HEK293 (cell line): ENCODE measurements around the gene CDK17.

Source experiments
- EGR2 ChIP-seq: fragments of 450-650 bp; formaldehyde crosslinking; IDR thresholded peaks from 2 replicates; pipeline ENCODE4 v1.5.1; 2016; ENCODE audit warnings: low read depth, missing biosample characterization, missing genetic modification characterization
- ELK4 ChIP-seq: IDR thresholded peaks from 2 replicates; pipeline ENCODE4 v1.6.1; 2011; ENCODE audit warnings: mild to moderate bottlenecking, low read depth, low read length, borderline replicate concordance
- GLI4 ChIP-seq: fragments of 450-650 bp; formaldehyde crosslinking; IDR thresholded peaks from 2 replicates; pipeline ENCODE4 v1.5.1; 2016; ENCODE audit warnings: missing biosample characterization, missing genetic modification characterization
- KLF7 ChIP-seq: fragments of 450-650 bp; formaldehyde crosslinking; IDR thresholded peaks from 2 replicates; pipeline ENCODE4 v1.5.1; 2016; ENCODE audit warnings: missing biosample characterization, missing genetic modification characterization, borderline replicate concordance
- PRDM1 ChIP-seq: fragments of 450-650 bp; formaldehyde crosslinking; IDR thresholded peaks from 2 replicates; pipeline ENCODE4; 2016; ENCODE audit warnings: missing biosample characterization, missing genetic modification characterization
- PRDM10 ChIP-seq: fragments of 450-650 bp; formaldehyde crosslinking; IDR thresholded peaks from 2 replicates; pipeline ENCODE4 v1.5.1; 2016; ENCODE audit warnings: missing biosample characterization, missing genetic modification characterization
- PRDM4 ChIP-seq: fragments of 450-650 bp; formaldehyde crosslinking; IDR thresholded peaks from 2 replicates; pipeline ENCODE4 v1.5.1; 2017; ENCODE audit warnings: missing biosample characterization, missing genetic modification characterization
- WT1 ChIP-seq: fragments of 450-650 bp; formaldehyde crosslinking; IDR thresholded peaks from 2 replicates; pipeline ENCODE4 v1.5.1; 2016; ENCODE audit warnings: missing biosample characterization, missing genetic modification characterization
- ZBTB48 ChIP-seq: fragments of 450-650 bp; formaldehyde crosslinking; IDR thresholded peaks from 2 replicates; pipeline ENCODE4 v1.5.1; 2016; ENCODE audit warnings: missing biosample characterization, missing genetic modification characterization
- ZIC2 ChIP-seq: fragments of 450-650 bp; formaldehyde crosslinking; IDR thresholded peaks from 2 replicates; pipeline ENCODE4 v1.5.1; 2016; ENCODE audit warnings: missing biosample characterization, missing genetic modification characterization
- ZNF121 ChIP-seq: fragments of 450-650 bp; formaldehyde crosslinking; IDR thresholded peaks from 2 replicates; pipeline ENCODE4 v1.5.1; 2016; ENCODE audit warnings: missing biosample characterization, missing genetic modification characterization
- ZNF146 ChIP-seq: fragments of 450-650 bp; formaldehyde crosslinking; IDR thresholded peaks from 2 replicates; pipeline ENCODE4 v1.5.1; 2016; ENCODE audit warnings: missing biosample characterization, missing genetic modification characterization
- ZNF19 ChIP-seq: fragments of 450-650 bp; formaldehyde crosslinking; IDR thresholded peaks from 2 replicates; pipeline ENCODE4; 2016; ENCODE audit warnings: missing biosample characterization, missing genetic modification characterization, low read depth
- ZNF223 ChIP-seq: fragments of 450-650 bp; formaldehyde crosslinking; IDR thresholded peaks from 2 replicates; pipeline ENCODE4 v1.5.1; 2016; ENCODE audit warnings: missing biosample characterization, missing genetic modification characterization
- ZNF302 ChIP-seq: fragments of 450-650 bp; formaldehyde crosslinking; IDR thresholded peaks from 2 replicates; pipeline ENCODE4 v1.5.1; 2016; ENCODE audit warnings: missing biosample characterization, missing genetic modification characterization, low read depth
- ZNF335 ChIP-seq: fragments of 450-650 bp; formaldehyde crosslinking; conservative IDR thresholded peaks from 2 replicates; pipeline ENCODE4 v1.5.1; 2016; ENCODE audit warnings: missing biosample characterization, missing genetic modification characterization
- ZNF423 ChIP-seq: fragments of 450-650 bp; formaldehyde crosslinking; IDR thresholded peaks from 2 replicates; pipeline ENCODE4 v1.5.1; 2016; ENCODE audit warnings: missing biosample characterization, missing genetic modification characterization
- ZNF585B ChIP-seq: fragments of 450-650 bp; formaldehyde crosslinking; IDR thresholded peaks from 2 replicates; pipeline ENCODE4 v1.5.1; 2016; ENCODE audit warnings: missing biosample characterization, missing genetic modification characterization
- ZNF624 ChIP-seq: fragments of 450-650 bp; formaldehyde crosslinking; IDR thresholded peaks from 2 replicates; pipeline ENCODE4 v1.5.1; 2017; ENCODE audit warnings: missing biosample characterization, missing genetic modification characterization
- TF ChIP-seq, protein P1 (sequence below): fragments of 450-650 bp; formaldehyde crosslinking; IDR thresholded peaks from 2 replicates; pipeline ENCODE4 v1.5.1; 2016; ENCODE audit warnings: missing biosample characterization, missing genetic modification characterization
- TF ChIP-seq, protein P2 (sequence below): fragments of 450-650 bp; IDR thresholded peaks from 2 replicates; pipeline ENCODE4 v1.5.1; 2018; ENCODE audit warnings: missing biosample characterization, mild to moderate bottlenecking, missing genetic modification characterization
- TF ChIP-seq, protein P3 (sequence below): fragments of 450-650 bp; formaldehyde crosslinking; IDR thresholded peaks from 2 replicates; pipeline ENCODE4 v1.5.1; 2016; ENCODE audit warnings: missing biosample characterization, missing genetic modification characterization, borderline replicate concordance
- TF ChIP-seq, protein P4 (sequence below): fragments of 450-650 bp; formaldehyde crosslinking; IDR thresholded peaks from 2 replicates; pipeline ENCODE4 v1.5.1; 2016; ENCODE audit warnings: missing biosample characterization, missing genetic modification characterization

CDK17 gene

GRCh38 chr12:96399120-96399918 lies 920 bp downstream of the CDK17 start (continued):
- no peak for TF ChIP-seq KLF7 (tag by site-specific recombination)
- TF ChIP-seq, protein P1, sequence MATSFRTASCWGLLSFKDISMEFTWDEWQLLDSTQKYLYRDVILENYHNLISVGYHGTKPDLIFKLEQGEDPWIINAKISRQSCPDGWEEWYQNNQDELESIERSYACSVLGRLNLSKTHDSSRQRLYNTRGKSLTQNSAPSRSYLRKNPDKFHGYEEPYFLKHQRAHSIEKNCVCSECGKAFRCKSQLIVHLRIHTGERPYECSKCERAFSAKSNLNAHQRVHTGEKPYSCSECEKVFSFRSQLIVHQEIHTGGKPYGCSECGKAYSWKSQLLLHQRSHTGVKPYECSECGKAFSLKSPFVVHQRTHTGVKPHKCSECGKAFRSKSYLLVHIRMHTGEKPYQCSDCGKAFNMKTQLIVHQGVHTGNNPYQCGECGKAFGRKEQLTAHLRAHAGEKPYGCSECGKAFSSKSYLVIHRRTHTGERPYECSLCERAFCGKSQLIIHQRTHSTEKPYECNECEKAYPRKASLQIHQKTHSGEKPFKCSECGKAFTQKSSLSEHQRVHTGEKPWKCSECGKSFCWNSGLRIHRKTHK (tag by site-specific recombination): no peak
- no peak for TF ChIP-seq WT1 (tag by site-specific recombination)
- TF ChIP-seq, protein P2, sequence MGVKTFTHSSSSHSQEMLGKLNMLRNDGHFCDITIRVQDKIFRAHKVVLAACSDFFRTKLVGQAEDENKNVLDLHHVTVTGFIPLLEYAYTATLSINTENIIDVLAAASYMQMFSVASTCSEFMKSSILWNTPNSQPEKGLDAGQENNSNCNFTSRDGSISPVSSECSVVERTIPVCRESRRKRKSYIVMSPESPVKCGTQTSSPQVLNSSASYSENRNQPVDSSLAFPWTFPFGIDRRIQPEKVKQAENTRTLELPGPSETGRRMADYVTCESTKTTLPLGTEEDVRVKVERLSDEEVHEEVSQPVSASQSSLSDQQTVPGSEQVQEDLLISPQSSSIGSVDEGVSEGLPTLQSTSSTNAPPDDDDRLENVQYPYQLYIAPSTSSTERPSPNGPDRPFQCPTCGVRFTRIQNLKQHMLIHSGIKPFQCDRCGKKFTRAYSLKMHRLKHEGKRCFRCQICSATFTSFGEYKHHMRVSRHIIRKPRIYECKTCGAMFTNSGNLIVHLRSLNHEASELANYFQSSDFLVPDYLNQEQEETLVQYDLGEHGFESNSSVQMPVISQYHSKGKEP (tag by site-specific recombination): no peak
- peak; percentile 63 for TF ChIP-seq ZNF423
- TF ChIP-seq ZIC2 (tag by site-specific recombination): peak; percentile 85
- no peak for TF ChIP-seq PRDM4 (tag by site-specific recombination)
- TF ChIP-seq GLI4 (tag by site-specific recombination): no peak
- no peak for TF ChIP-seq ZNF624
- TF ChIP-seq ZBTB48 (tag by site-specific recombination): peak; percentile 36; the same call in 1 of the 2 replicates
- no peak for TF ChIP-seq ELK4
- TF ChIP-seq, protein P3, sequence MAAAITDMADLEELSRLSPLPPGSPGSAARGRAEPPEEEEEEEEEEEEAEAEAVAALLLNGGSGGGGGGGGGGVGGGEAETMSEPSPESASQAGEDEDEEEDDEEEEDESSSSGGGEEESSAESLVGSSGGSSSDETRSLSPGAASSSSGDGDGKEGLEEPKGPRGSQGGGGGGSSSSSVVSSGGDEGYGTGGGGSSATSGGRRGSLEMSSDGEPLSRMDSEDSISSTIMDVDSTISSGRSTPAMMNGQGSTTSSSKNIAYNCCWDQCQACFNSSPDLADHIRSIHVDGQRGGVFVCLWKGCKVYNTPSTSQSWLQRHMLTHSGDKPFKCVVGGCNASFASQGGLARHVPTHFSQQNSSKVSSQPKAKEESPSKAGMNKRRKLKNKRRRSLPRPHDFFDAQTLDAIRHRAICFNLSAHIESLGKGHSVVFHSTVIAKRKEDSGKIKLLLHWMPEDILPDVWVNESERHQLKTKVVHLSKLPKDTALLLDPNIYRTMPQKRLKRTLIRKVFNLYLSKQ (tag by site-specific recombination): no peak
- no peak for TF ChIP-seq ZNF223
- TF ChIP-seq, protein P4, sequence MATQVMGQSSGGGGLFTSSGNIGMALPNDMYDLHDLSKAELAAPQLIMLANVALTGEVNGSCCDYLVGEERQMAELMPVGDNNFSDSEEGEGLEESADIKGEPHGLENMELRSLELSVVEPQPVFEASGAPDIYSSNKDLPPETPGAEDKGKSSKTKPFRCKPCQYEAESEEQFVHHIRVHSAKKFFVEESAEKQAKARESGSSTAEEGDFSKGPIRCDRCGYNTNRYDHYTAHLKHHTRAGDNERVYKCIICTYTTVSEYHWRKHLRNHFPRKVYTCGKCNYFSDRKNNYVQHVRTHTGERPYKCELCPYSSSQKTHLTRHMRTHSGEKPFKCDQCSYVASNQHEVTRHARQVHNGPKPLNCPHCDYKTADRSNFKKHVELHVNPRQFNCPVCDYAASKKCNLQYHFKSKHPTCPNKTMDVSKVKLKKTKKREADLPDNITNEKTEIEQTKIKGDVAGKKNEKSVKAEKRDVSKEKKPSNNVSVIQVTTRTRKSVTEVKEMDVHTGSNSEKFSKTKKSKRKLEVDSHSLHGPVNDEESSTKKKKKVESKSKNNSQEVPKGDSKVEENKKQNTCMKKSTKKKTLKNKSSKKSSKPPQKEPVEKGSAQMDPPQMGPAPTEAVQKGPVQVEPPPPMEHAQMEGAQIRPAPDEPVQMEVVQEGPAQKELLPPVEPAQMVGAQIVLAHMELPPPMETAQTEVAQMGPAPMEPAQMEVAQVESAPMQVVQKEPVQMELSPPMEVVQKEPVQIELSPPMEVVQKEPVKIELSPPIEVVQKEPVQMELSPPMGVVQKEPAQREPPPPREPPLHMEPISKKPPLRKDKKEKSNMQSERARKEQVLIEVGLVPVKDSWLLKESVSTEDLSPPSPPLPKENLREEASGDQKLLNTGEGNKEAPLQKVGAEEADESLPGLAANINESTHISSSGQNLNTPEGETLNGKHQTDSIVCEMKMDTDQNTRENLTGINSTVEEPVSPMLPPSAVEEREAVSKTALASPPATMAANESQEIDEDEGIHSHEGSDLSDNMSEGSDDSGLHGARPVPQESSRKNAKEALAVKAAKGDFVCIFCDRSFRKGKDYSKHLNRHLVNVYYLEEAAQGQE (tag by site-specific recombination): peak; percentile 90
- TF ChIP-seq PRDM1: peak; percentile 40; the same call in 1 of the 2 replicates
- peak; percentile 99 for TF ChIP-seq EGR2
- peak; percentile 97 for TF ChIP-seq ZNF335
- TF ChIP-seq ZNF585B (tag by site-specific recombination): no peak
- TF ChIP-seq ZNF121 (tag by site-specific recombination): no peak
- no peak for TF ChIP-seq ZNF302 (tag by site-specific recombination)
- no peak for TF ChIP-seq ZNF19 (tag by site-specific recombination)
- TF ChIP-seq ZNF146 (tag by site-specific recombination): no peak
- peak; percentile 97 for TF ChIP-seq PRDM10 (tag by site-specific recombination)
